HG03280 (cell line): ENCODE data around the gene GADD45GIP1.
"Not testable (repeated sequence)": the region's sequence is repeated elsewhere in the genome, so short reads cannot be mapped to it uniquely, and the experiment has no call there.

ENCODE experiments used
- ATAC-seq: cut with Tn5 transposase; IDR thresholded peaks from one replicate; pipeline ENCODE4 v1.9.1; 2021; ENCODE audit warnings: mild to moderate bottlenecking, moderate library complexity; ENCODE audit not compliant: unreplicated experiment

Gene GADD45GIP1

GRCh38 chr19:12944104-12944674 lies 12.8 kb downstream of the GADD45GIP1 start:
- no peak for ATAC-seq

GRCh38 chr19:12943437-12944044 lies 13.5 kb downstream of the GADD45GIP1 start:
- no peak for ATAC-seq

GRCh38 chr19:12940897-12941296 lies 16.1 kb downstream of the GADD45GIP1 start:
- ATAC-seq: no peak

DNA sequence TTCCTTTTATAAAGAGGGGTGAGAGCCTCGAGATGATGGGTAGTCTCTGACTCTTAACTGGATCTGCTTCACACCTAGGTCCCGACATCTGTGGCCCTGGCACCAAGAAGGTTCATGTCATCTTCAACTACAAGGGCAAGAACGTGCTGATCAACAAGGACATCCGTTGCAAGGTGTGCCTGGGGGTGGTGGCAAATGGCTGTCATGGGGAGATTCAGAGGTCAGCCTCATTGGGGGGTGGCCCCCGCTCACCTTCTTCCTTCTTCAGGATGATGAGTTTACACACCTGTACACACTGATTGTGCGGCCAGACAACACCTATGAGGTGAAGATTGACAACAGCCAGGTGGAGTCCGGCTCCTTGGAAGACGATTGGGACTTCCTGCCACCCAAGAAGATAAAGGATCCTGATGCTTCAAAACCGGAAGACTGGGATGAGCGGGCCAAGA lies 17.0 kb downstream of the GADD45GIP1 start:
- no peak for ATAC-seq

DNA sequence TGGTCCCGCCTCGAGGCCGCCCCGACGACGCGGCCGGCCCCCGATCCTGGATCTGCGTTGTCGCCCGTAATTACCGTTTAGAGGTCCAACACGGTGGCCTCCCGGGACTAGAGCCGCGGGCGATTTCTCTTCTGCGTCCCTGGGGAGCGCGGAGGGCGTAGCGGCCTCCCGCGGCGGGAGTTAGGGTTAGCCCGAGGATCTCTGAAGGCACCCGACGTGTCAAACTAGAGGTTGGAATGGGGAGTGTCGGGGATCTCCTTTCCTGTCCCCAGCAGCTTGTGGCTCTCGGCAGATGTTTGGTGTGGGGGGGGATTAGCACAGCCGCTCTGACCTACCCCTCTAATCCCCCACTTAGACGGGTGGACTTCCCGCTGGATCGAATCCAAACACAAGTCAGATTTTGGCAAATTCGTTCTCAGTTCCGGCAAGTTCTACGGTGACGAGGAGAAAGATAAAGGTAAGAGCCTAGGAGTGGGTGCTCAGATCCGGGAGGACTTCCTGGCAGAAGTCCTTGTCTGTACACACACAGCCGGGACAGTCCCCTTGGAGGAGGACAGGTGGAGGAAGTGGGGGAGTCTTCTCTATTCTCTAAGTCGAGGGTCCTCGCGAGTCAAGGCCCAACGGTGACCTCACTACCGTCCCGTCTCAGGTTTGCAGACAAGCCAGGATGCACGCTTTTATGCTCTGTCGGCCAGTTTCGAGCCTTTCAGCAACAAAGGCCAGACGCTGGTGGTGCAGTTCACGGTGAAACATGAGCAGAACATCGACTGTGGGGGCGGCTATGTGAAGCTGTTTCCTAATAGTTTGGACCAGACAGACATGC lies 18.0 kb downstream of the GADD45GIP1 start:
- peak; percentile 1 for ATAC-seq

DNA sequence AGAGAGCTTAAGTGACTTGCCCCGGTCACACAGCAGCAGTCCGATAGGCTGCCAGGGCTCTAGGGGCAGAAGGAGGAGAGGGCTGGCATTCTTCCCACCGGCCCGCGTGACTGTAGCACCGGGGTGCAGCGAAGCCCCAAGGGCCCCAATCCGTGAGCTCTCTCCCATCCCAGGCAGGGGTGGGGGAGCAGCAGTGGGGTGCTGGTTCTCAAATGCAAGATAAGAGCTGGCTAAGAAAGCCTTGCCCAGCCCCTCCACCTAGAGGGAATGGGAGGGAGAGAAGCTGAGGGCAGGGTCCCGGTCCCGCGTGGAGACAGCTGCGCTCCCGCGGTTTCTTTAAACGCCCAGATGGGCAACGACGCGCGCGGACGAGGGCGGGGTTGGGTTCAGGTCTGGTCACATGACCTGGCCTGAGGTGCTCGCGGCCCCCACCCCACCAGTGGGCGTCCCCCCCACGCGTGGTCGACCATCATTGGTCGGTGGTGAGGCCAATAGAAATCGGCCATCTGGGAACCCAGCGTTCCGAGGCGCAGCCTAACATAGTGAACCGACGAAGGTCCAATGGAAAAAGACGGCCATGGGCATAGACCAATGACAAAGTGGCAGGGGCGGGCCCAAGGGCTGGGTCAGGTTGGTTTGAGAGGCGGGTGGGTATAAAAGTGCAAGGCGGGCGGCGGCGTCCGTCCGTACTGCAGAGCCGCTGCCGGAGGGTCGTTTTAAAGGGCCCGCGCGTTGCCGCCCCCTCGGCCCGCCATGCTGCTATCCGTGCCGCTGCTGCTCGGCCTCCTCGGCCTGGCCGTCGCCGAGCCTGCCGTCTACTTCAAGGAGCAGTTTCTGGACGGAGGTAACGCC lies 18.9 kb downstream of the GADD45GIP1 start, which contains the start of gene CALR:
CALR (plus strand) TSS at position 683 of the 852 bp plus-strand sequence; CDS start at position 754, 71 bp downstream.
- peak; percentile 88 for ATAC-seq

DNA sequence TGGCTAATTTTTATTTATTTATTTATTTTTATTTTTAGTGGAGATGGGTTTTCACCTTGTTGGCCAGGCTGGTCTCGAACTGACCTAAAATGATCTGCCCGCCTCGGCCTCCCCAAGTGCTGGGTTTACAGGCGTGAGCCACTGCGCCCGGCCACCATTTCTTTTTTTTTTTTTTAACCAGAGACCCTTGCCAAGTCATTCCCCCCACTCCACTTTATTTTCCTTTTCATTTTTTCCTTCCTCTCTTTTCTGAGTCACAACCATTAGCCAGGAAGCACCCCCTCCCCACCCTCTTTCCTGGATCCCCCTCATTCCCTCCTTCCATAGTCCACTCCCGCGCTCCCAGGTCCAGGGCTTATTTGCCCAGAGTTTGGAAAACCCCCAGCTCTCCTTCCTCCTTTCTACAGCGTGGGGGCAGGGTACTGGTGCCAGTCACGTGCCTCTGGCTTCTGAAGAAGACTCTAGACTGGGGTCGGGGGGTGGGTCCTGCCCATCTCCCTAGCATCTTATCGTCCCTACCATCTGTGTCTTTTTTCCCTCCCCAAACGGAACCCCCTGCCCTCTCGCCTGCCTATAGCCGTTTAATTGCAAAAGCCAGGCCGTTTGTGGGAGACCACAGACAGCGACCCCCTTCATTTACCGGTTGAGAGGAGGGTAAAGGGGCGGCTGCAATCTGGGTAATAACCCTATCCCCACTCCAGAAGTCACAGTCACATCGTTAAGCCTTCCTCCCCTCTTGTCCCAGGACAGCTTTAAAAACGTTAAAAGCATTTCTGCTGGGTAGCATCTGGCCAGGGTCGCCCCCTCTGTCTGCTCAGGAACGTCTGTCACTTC lies 19.7 kb downstream of the GADD45GIP1 start:
- ATAC-seq: no peak

- no peak for ATAC-seq
Measured at GRCh38 chr19:12936582-12936981, 20.4 kb downstream of the GADD45GIP1 start.

- no peak for ATAC-seq
Measured at GRCh38 chr19:12935071-12935470, 22.0 kb downstream of the GADD45GIP1 start.

GRCh38 chr19:12933287-12934072 lies 23.5 kb downstream of the GADD45GIP1 start, which contains the start of gene FARSA:
Gene FARSA, minus strand, starts transcription at chr19:12933711. Its CDS starts 15 bp downstream, at chr19:12933696.
- peak; percentile 46 for ATAC-seq

DNA sequence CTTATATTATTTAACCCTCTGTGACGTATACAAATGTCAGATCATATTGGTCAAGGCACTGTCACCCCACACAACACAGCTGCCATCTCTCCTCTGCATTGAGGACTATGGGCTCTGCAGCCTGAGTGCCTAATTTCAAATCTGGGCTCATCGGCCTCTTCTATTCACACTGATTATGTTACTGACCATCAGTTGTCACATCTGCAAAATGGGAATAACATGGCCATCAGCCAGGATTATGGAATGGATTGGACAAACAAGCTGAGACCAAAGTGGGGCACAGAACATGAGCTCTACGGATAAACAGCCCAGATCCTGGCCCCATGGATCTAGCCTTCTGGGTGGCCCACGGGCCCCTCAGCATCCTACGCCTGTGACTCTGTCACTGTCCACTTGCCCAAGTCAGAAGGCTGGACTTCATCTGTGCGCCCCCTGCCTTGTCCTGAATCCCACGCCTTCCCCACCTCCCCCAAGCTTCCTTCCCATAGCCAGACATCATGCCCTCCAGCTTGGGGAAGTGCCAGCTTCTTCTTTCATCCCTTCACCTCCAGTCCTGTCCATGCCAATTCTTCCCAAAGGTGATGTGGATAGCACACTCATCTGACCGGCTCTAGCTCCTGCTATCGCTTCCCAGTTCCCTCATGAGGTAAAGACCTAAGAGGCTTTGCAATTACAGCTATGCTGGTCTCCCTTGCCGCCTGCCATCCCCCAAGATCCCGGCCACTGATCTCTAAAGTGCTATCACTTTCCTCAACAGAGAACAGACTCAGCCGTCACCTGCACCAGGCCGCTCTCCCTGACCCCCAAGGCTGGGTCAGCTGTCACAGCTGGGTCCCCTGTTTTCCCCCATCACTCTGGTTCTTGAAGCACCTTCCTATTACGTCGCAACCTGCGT lies 24.4 kb downstream of the GADD45GIP1 start:
- no peak for ATAC-seq

DNA sequence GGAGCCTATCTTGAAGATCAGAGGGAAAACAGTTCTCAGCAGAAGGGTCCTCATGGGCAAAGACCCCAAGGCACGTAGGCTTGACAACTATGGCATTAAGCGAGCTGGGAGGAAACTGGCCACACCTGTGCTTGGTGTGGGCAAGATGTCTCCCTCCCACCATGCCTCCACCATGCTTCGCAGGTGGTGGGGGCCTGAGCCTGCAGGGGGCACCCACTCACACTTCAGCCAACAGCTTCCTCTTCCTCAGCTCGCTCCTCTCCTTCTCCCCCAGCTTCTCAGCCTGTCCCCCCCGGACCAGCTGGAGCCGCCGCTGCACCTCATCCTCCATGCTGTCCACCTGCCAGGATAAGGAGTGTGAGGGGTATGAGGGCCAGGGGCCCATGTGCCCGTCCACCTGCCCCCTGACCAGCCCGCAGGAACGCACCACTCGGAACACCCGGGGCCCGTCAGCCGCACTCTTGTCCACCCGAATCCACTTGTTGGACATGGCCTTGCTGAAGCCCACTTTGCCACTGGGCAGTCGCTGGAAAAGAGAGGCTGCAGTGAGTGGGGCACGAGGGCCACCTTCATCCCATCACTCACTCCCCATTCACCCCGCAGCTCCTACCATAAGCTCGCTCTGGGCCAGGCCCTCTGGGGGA lies 26.9 kb downstream of the GADD45GIP1 start:
- no peak for ATAC-seq

DNA sequence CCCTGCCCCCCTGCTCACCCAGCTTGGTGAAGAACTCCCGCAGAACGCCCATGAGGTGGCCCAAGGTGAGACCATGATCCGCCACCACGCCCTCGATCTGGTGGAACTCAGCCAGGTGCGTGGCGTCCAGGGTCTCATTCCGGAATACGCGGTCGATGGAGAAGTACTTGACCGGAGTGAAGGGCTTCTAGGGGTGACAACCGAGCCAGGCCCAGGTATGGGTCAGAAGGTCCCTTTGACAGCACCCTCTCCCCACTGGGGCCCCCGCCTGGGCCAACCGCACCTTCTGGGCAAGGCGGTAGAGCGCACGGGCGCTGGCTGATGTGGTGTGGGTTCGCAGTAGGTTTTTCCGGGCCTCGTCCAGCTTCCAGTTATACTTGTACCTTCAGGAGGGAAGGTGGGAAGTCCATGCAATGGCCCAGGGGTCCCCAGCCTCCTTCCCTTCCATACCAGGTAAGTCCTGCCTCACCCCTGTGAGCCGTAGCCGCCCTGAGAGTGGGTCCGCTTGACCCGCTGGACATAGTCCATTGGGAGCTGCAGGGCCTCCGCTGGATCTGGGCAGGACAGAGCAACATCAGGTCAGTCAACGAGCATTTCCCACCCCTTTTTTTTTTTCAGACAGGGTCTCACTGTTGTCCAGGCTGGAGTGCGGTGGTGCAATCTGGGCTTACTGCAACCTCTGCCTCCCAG lies 32.3 kb downstream of the GADD45GIP1 start:
- no peak for ATAC-seq

DNA sequence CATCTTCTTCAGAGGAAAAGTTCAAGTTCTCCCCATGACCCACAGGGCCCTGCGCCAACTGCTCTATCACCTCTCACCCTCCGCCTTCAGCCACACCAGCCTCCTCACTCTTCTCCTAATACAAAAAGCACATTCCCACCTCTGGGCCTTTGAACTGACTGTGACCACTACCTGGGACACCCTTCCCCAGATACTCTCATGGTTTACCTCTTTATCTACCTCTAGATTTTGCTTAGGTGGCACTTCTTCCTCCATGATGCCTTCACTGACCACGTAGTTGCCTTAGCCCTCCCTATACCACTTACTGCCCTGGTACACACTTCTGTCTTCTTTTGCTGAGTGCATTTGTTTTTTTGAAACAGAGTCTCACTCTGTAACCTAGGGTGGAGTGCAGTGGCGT lies 34.1 kb downstream of the GADD45GIP1 start:
- no peak for ATAC-seq

GRCh38 chr19:12921047-12921446 lies 36.0 kb downstream of the GADD45GIP1 start:
- ATAC-seq: no peak

DNA sequence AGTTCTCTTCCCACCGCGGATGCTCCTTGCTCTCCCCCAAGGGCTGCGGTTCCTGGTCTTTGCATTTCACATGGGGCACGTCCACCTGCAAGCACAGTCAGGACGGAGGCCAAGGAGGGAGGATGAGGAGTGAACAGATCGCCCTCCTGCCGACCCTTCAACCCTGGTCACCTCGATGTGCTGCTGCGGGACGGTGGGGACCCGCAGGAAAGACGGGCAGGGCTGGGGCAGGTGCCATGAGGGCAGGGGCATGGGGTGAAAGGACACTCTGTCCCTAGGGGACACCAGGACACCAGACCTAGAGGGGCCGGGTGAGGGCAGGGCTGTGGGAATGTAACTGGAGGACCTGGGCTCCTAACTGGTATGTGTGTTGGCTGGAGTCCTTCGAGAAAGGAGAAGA lies 38.8 kb downstream of the GADD45GIP1 start:
- no peak for ATAC-seq

DNA sequence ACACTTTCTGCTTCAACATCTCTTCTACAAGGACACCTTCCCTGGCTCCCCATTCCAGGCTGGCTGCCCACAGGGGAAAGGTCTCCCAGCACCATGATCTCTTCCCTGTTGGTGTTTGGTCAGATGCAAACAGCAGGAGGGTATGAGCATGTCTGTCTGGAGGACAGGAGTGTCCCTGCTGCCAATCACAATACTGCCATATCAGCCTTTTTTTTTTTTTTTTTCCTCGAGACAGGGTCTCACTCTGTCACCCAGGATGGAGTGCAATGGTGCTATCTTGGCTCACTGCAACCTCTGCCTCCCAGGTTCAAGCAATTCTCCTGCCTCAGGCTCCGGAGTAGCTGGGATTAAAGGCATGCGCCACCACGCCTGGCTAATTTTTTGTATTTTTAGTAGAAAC lies 41.2 kb downstream of the GADD45GIP1 start:
- not testable (repeated sequence) for ATAC-seq
